SK-N-SH treated with all-trans-retinoic acid at 6 μM for 48 hours (cell line): ENCODE measurements around the gene RSBN1.

Experiments used
- ESRRG ChIP-seq: fragments of 250-450 bp; sonication (Bioruptor Pico); IDR thresholded peaks from 2 replicates; pipeline ENCODE4 v1.6.1; 2021; ENCODE audit warnings: mild to moderate bottlenecking
- GLIS3 ChIP-seq: fragments of 250-450 bp; sonication (Bioruptor Pico); IDR thresholded peaks from 2 replicates; pipeline ENCODE4 v1.5.0; 2020; ENCODE audit warnings: mild to moderate bottlenecking, moderate library complexity
- ISL1 ChIP-seq: fragments of 250-450 bp; sonication (Bioruptor Pico); IDR thresholded peaks from 2 replicates; pipeline ENCODE4 v2.1.2; 2022; ENCODE audit warnings: mild to moderate bottlenecking, moderate library complexity
- RARB ChIP-seq: fragments of 250-450 bp; sonication (Bioruptor Pico); IDR thresholded peaks from 2 replicates; pipeline ENCODE4 v1.8.0; 2021; ENCODE audit warnings: mild to moderate bottlenecking, moderate library complexity
- SNAI2 ChIP-seq: fragments of 250-450 bp; sonication (Bioruptor Pico); IDR thresholded peaks from 2 replicates; pipeline ENCODE4 v1.5.0; 2020; ENCODE audit warnings: mild to moderate bottlenecking, moderate library complexity
- ZC3H10 ChIP-seq: fragments of 250-450 bp; sonication (Bioruptor Pico); IDR thresholded peaks from 2 replicates; pipeline ENCODE4 v1.5.1; 2021; ENCODE audit warnings: mild to moderate bottlenecking, moderate library complexity
- ZFP30 ChIP-seq: fragments of 450-650 bp; formaldehyde crosslinking; IDR thresholded peaks from 2 replicates; pipeline ENCODE4 v1.5.0; 2022; ENCODE audit warnings: mild to moderate bottlenecking, moderate library complexity
- ZNF70 ChIP-seq: fragments of 450-650 bp; formaldehyde crosslinking; IDR thresholded peaks from 2 replicates; pipeline ENCODE4 v1.5.0; 2020; ENCODE audit warnings: mild to moderate bottlenecking, moderate library complexity
- TF ChIP-seq, protein P1 (sequence below): fragments of 250-450 bp; sonication (Bioruptor Pico); IDR thresholded peaks from 2 replicates; pipeline ENCODE4 v1.5.0; 2020; ENCODE audit warnings: mild to moderate bottlenecking, moderate library complexity
- TF ChIP-seq, protein P2 (sequence below): fragments of 250-450 bp; sonication (Bioruptor Pico); IDR thresholded peaks from 2 replicates; pipeline ENCODE4 v1.5.1; 2020; ENCODE audit warnings: low read depth, mild to moderate bottlenecking, moderate library complexity
- TF ChIP-seq, protein P3 (sequence below): fragments of 250-450 bp; sonication (Bioruptor Pico); IDR thresholded peaks from 2 replicates; pipeline ENCODE4 v1.8.0; 2021; ENCODE audit warnings: low read depth, mild to moderate bottlenecking, moderate library complexity, borderline replicate concordance
- TF ChIP-seq, protein P4 (sequence below): fragments of 250-450 bp; sonication (Bioruptor Pico); IDR thresholded peaks from 2 replicates; pipeline ENCODE4 v1.8.0; 2020; ENCODE audit warnings: mild to moderate bottlenecking, moderate library complexity, borderline replicate concordance

DNA sequence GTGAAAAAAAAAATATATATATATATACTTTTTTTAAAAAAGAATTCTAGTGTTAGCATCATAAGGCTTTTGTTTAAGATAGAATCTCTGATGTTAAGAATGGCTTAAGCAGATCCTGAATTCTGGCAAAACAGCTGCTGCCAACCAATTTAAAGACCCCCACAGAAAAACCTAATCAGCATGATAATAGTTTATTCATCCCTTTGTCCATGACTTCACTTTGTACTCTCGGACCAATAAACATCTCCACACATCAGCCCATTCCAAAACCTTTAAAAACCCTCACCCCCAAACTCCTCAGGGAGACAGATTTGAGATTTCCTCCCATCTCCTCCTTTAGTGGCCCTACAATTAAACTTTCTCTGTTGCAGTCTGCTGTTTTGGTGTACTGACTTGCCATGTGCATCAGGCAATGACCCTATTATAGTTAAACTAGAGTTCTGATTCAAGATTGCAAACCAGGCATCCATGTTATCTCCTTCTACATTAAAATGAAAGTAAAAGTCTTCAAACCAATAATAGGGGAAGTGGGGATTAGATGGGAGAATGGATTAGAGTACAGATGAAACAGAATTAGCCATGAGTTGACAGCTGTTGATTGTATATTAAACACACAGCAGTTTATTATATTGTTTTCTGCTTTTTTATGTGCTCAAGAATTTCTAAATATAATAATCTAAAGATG, 43.2 kb downstream of the RSBN1 start:
- TF ChIP-seq SNAI2 (CRISPR knock-in tag) (no peak), GLIS3 (CRISPR knock-in tag) (no peak), RARB (no peak), ISL1 (CRISPR knock-in tag) (no peak), ZC3H10 (CRISPR knock-in tag) (no peak), ESRRG (CRISPR knock-in tag) (no peak), ZNF70 (CRISPR knock-in tag) (no peak), ZFP30 (CRISPR knock-in tag) (no peak)
- TF ChIP-seq, protein P1, sequence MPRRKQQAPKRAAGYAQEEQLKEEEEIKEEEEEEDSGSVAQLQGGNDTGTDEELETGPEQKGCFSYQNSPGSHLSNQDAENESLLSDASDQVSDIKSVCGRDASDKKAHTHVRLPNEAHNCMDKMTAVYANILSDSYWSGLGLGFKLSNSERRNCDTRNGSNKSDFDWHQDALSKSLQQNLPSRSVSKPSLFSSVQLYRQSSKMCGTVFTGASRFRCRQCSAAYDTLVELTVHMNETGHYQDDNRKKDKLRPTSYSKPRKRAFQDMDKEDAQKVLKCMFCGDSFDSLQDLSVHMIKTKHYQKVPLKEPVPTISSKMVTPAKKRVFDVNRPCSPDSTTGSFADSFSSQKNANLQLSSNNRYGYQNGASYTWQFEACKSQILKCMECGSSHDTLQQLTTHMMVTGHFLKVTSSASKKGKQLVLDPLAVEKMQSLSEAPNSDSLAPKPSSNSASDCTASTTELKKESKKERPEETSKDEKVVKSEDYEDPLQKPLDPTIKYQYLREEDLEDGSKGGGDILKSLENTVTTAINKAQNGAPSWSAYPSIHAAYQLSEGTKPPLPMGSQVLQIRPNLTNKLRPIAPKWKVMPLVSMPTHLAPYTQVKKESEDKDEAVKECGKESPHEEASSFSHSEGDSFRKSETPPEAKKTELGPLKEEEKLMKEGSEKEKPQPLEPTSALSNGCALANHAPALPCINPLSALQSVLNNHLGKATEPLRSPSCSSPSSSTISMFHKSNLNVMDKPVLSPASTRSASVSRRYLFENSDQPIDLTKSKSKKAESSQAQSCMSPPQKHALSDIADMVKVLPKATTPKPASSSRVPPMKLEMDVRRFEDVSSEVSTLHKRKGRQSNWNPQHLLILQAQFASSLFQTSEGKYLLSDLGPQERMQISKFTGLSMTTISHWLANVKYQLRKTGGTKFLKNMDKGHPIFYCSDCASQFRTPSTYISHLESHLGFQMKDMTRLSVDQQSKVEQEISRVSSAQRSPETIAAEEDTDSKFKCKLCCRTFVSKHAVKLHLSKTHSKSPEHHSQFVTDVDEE = no peak
- TF ChIP-seq, protein P2, sequence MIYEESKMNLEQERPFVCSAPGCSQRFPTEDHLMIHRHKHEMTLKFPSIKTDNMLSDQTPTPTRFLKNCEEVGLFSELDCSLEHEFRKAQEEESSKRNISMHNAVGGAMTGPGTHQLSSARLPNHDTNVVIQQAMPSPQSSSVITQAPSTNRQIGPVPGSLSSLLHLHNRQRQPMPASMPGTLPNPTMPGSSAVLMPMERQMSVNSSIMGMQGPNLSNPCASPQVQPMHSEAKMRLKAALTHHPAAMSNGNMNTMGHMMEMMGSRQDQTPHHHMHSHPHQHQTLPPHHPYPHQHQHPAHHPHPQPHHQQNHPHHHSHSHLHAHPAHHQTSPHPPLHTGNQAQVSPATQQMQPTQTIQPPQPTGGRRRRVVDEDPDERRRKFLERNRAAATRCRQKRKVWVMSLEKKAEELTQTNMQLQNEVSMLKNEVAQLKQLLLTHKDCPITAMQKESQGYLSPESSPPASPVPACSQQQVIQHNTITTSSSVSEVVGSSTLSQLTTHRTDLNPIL (CRISPR knock-in tag) = no peak
- TF ChIP-seq, protein P3, sequence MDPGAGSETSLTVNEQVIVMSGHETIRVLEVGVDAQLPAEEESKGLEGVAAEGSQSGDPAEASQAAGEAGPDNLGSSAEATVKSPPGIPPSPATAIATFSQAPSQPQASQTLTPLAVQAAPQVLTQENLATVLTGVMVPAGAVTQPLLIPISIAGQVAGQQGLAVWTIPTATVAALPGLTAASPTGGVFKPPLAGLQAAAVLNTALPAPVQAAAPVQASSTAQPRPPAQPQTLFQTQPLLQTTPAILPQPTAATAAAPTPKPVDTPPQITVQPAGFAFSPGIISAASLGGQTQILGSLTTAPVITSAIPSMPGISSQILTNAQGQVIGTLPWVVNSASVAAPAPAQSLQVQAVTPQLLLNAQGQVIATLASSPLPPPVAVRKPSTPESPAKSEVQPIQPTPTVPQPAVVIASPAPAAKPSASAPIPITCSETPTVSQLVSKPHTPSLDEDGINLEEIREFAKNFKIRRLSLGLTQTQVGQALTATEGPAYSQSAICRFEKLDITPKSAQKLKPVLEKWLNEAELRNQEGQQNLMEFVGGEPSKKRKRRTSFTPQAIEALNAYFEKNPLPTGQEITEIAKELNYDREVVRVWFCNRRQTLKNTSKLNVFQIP (CRISPR knock-in tag) = no peak
- TF ChIP-seq, protein P4, sequence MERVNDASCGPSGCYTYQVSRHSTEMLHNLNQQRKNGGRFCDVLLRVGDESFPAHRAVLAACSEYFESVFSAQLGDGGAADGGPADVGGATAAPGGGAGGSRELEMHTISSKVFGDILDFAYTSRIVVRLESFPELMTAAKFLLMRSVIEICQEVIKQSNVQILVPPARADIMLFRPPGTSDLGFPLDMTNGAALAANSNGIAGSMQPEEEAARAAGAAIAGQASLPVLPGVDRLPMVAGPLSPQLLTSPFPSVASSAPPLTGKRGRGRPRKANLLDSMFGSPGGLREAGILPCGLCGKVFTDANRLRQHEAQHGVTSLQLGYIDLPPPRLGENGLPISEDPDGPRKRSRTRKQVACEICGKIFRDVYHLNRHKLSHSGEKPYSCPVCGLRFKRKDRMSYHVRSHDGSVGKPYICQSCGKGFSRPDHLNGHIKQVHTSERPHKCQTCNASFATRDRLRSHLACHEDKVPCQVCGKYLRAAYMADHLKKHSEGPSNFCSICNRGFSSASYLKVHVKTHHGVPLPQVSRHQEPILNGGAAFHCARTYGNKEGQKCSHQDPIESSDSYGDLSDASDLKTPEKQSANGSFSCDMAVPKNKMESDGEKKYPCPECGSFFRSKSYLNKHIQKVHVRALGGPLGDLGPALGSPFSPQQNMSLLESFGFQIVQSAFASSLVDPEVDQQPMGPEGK (CRISPR knock-in tag) = no peak
